GM12874 (cell line): ENCODE results near the gene PRM2.

Experiments
- TF ChIP-seq, protein P1 (sequence below): IDR thresholded peaks from 2 replicates; pipeline ENCODE4 v1.5.1; 2011; ENCODE audit warnings: low read depth, mild to moderate bottlenecking, control low read depth, low read length, moderate library complexity; ENCODE audit not compliant: insufficient read depth

PRM2 gene

DNA sequence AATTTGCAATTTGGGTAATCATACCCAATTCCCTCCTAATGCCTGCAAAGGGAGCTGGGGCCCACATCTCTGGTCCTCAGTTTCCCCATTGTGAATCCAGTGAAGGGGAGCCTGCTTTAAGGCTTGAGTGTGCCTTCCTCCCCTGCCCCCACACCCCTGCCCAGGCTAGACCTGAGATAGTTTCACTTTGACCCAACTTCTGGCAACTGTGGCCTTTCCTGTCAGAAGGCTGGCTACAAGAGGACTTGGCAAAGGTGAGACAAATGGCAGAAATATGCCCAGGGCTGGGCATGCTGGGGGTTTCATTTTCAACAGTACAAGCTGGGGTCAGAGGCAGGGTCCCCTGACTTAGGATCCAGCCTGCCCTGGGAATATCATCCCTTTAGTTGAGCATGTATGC, 30.3 kb downstream of the PRM2 start:
- TF ChIP-seq, protein P1, sequence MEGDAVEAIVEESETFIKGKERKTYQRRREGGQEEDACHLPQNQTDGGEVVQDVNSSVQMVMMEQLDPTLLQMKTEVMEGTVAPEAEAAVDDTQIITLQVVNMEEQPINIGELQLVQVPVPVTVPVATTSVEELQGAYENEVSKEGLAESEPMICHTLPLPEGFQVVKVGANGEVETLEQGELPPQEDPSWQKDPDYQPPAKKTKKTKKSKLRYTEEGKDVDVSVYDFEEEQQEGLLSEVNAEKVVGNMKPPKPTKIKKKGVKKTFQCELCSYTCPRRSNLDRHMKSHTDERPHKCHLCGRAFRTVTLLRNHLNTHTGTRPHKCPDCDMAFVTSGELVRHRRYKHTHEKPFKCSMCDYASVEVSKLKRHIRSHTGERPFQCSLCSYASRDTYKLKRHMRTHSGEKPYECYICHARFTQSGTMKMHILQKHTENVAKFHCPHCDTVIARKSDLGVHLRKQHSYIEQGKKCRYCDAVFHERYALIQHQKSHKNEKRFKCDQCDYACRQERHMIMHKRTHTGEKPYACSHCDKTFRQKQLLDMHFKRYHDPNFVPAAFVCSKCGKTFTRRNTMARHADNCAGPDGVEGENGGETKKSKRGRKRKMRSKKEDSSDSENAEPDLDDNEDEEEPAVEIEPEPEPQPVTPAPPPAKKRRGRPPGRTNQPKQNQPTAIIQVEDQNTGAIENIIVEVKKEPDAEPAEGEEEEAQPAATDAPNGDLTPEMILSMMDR = no peak

- TF ChIP-seq, protein P1 = no peak
These were observed 31.0 kb downstream of the PRM2 start for GRCh38 chr16:11245222-11245737.

GRCh38 chr16:11242658-11243057, 33.6 kb downstream of the PRM2 start:
- TF ChIP-seq, protein P1 = no peak

DNA sequence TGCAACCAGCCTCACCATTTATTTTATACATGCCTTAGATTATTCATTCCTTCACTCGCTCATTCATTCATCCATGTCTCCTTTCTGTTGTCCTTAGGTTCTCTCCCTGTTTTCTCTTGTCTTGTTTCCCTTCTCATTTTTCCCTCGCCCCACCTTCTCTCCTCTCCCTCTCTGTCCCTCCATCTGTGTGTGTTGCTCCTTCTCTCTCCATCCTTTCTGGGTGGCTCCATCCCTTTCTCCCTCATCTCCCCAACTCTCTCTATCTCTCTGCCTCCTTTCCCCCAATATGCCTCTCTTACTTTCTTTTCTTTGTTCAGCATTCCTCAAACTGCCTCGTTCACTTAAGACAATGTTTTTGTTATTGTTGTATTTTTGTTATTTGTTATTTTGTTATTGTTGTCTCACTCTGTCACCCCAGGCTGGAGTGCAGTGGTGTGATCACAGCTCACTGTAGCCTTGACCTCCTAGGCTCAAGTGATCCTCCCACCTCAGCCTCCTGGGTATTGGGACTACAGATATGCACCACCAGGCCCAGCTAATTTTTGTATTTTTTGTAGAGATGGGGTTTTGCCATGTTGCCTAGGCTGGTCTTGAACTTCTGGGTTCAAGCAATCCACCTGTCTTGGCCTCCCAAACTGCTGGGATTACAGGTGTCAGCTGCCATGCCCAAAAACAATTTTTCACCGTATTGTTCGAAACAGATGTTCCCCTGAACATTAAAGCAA, 34.6 kb downstream of the PRM2 start:
- TF ChIP-seq, protein P1 = no peak

GRCh38 chr16:11240636-11241473, 35.4 kb downstream of the PRM2 start:
- TF ChIP-seq, protein P1 = no peak

DNA sequence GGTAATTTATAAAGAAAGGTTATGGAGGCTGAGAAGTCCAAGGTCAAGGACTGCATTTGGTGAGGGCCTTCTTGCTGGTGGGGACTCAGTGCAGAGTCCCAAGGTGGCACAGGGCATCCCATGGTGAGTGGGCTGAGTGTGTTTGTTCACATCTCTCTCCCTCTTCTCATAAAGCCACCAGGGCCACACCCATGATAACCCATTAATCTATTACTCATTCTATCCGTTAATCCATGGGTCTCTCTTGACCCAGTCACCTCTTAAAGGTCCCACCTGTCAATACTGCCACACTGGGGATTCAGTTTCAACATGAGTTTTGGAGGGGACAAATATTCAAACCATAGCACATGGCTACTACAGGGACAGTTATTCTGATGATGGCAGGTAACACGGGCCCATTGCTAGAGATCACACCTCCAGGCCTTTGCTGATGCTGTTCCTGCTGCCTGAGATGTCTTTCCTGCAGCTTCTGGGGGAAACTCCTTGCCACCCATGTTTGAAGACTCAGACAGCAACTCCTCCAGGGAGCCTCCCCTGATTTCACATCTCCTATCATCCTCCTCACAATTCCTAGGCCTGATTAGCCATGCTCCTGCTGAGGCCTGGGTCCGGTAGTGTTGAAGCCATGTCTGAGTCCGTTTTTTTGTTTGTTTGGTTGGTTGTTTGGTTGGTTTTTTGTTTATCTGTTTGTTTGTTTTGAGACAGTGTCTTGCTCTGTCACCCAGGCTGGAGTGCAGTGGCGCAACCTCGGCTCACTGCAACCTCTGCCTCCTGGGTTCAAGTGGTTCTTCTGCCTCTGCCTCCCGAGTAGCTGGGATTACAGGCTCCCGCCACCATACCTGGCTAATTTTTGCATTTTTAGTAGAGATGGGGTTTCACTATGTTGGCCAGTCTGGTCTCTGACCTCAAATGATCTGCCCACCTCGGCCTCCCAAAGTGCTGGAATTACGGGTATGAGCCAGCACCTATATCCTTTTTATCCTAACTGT, 36.3 kb downstream of the PRM2 start:
- TF ChIP-seq, protein P1 = no peak
